Thyroid gland (tissue), 4 donors: Measurements from ENCODE around the gene THBD. TPM values are rescaled to one million over a fixed set of nuclear protein-coding genes. Genes with fewer than 3 reads are reported as not detected.
A peak's percentile ranks its signal among the peaks of the same experiment; 100 is the strongest.

Source experiments
- DNase-seq, 2 donors: peaks; one replicate each; pipeline ENCODE4 v3.0.0-alpha.2; 2019
- H3K27ac ChIP-seq, 3 donors: fragments of 200-600 bp; sonication (generic); 1 replicate in 2 of 3; 2 replicates in 1 of 3; pipeline ENCODE4 v1.5.1; 2016 to 2019; ENCODE audit warnings: mild to moderate bottlenecking in 1 of 3, moderate library complexity in 1 of 3
- H3K27me3 ChIP-seq: fragments of 200-600 bp; sonication (generic); one replicate; pipeline ENCODE4 v1.5.1; 2019
- H3K36me3 ChIP-seq, 2 donors: fragments of 200-600 bp; sonication (generic); one replicate each; pipeline ENCODE4 v1.5.1; 2016 to 2019
- H3K4me1 ChIP-seq, 2 donors: fragments of 200-600 bp; sonication (generic); one replicate each; pipeline ENCODE4 v1.5.1; 2017 to 2019
- H3K4me3 ChIP-seq, 3 donors: fragments of 200-600 bp; sonication (generic); replicated peaks in 1 of 3; 1 replicate in 2 of 3; 2 replicates in 1 of 3; pipeline ENCODE4 v1.5.1; 2016; ENCODE audit warnings: mild to moderate bottlenecking in 1 of 3
- H3K9me3 ChIP-seq: fragments of 200-600 bp; sonication (generic); one replicate; pipeline ENCODE4 v1.5.1; 2017
- CTCF ChIP-seq, 6 experiments: fragments of 200-600 bp in 3 of 6; fragments of 450-650 bp in 3 of 6; sonication (generic) in 3 of 6; IDR thresholded peaks; one replicate each; pipeline ENCODE4 v1.5.1; 2016 to 2019; ENCODE audit warnings: antibody characterized with exemption in 6 of 6, mild to moderate bottlenecking in 2 of 6, inconsistent platforms in 1 of 6, moderate library complexity in 1 of 6
- POLR2A ChIP-seq, 2 donors: fragments of 450-650 bp; IDR thresholded peaks; one replicate each; pipeline ENCODE4 v1.6.1; 2017; ENCODE audit warnings: antibody characterized with exemption in 2 of 2, mild to moderate bottlenecking in 2 of 2, moderate library complexity in 1 of 2
- WGBS, 2 donors: methylation state at CpG; one replicate each; pipeline ENCODE4 v1.1.5; 2017; 5-methylcytosine and 5-hydroxymethylcytosine counted together
- intact Hi-C: fragments of 100-400 bp; cut with DNase I; formaldehyde crosslinking; loops from one replicate; pipeline ENCODE4 v1.15.1; 2023
- total RNA-seq, 4 donors: library from RNA; depleted of rRNA; stranded (reverse); fragments of >200 nt; gene quantifications; one replicate each; pipeline ENCODE4 v1.2.3, GENCODE V29; 2016

THBD gene
- total RNA-seq, 4 donors from 2014 or later: 30.4 to 78.5 (median 72.2) TPM

DNA sequence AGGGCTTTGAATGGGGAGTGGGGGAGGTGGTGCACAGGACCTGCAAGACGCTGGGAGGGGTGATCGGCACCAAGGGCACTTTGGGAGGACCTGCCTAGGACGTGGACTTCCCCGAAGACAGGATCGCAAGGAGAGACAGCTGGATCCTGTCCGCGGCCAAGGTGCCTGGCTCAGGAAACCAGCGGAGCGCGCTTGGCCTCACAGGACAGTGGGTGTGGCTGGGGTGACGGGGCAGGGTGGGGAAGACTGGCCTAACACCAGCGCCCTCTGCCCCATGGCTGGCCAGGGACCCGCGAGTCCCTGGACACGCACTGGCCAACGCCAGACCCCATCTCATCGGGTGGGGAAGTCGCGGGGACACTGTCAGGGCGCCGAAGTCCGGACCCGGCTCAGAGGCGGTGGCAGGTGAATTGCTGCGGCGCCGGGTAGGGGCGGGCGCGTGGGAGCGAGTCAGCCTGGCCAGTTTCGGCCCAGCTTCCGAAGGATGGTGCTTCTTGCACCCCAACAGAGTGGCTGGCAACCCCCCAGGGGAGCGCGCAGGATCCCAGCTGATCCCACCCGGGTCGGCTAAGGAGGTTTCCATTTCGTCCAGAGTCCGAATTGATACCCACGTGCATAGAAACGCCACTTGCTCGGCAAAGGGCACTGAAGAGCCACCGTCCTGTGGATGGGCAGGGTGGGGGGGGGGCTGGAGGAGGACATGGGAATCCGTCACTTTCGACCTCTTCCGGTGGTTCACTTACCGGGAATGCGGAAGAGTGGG is 785 bp upstream of the THBD start:
- peak overlapping the region in 2 of 3 donors; percentile 26 to 53 for H3K4me3 ChIP-seq
- no peaks in the 10 kb centered on the region for H3K36me3 ChIP-seq
- intact Hi-C loops: no loop called here
- peaks cover 24 to 47% of the 10 kb centered on the region in 2 donors for H3K4me1 ChIP-seq
- peak overlapping the region; percentile 57 to 88 (median 85) for H3K27ac ChIP-seq
- 1 to 3% methylated on average over 7 to 38 of the region's 48 CpGs for WGBS, 2 donors
- no peaks in the 10 kb centered on the region for H3K9me3 ChIP-seq
- TF ChIP-seq POLR2A (IDR thresholded peaks at IDR 0.05) (no peak), CTCF (IDR thresholded peaks at IDR 0.05) (no peak)
- no peaks in the 10 kb centered on the region for H3K27me3 ChIP-seq
- peak; percentile 44 to 59 for DNase-seq

DNA sequence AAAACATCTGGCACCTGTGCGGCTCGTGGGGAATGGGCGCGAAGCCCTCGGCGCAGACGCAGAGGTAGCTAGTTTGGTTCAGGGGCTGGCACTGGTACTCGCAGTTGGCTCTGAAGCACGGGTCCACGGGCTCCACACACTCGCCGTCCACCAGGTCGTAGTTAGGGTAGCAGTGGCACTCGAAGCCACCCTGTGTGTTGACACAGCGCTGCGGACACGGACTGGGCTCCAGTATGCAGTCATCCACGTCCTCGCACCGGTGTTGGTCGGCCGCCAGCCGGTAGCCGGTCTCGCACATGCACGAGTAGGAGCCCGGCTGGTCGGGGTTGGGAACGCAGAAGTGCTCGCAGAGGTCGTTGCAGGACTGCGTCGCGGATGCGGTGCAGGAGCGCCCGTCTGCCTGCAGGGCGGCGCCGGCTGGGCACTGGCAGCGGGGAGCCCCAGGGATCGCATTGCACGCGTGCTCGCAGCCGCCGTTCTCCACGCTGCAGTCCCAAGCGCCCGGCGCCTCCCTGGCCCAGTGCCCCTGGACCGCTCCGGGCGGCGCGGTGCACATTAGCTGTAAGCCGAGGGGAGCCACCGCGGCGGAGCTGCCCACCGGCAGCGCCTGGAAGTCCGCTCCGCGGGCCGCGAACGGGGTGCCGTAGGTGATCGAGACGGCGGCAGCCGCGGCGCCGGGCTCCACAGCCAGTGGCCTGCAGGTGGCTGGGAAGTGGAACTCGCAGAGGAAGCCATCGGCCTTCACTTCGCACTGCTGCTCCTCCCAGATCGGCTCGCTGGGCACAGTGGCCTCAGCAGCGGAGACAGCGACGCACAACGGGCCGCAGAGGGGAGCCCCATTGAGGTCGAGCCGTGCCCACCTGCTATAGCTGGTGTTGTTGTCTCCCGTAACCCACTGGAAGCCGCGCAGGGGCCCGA is 930 bp downstream of the THBD start:
- DNase-seq: peak; percentile 88 to 89
- Histone ChIP-seq H3K27me3 (no peaks in the 10 kb centered on the region), H3K27ac (peak overlapping the region; percentile 57 to 88 (median 85)), H3K4me1 (peaks cover 24 to 47% of the 10 kb centered on the region in 2 donors), H3K36me3 (no peaks in the 10 kb centered on the region), H3K4me3 (peak overlapping the region in 2 of 3 donors; percentile 29 to 53), H3K9me3 (no peaks in the 10 kb centered on the region)
- TF ChIP-seq POLR2A (IDR thresholded peaks at IDR 0.05) (no peak), CTCF (IDR thresholded peaks at IDR 0.05) (peak in 4 of 6 experiments; percentile 20 to 52 (median 34))
- 3 to 35% methylated on average over 2 to 30 of the region's 92 CpGs for WGBS, 2 donors
- intact Hi-C loops: loop anchor here (10.0 kb wide), 1 partner anchor 296 kb away; no protein-coding TSS in a partner anchor

- intact Hi-C loops: loop anchor here (10.0 kb wide), 1 partner anchor 297 kb away; no protein-coding TSS in a partner anchor
- Histone ChIP-seq H3K36me3 (no peaks in the 10 kb centered on the region), H3K27me3 (no peaks in the 10 kb centered on the region), H3K9me3 (no peaks in the 10 kb centered on the region), H3K4me1 (peaks cover 24 to 47% of the 10 kb centered on the region in 2 donors), H3K27ac (peak overlapping the region; percentile 57 to 88 (median 85)), H3K4me3 (peak overlapping the region in 2 of 3 donors; percentile 25 to 53)
- WGBS, 2 donors: 18 to 21% methylated on average over 21 to 42 of the region's 47 CpGs
- TF ChIP-seq CTCF (IDR thresholded peaks at IDR 0.05) (no peak), POLR2A (IDR thresholded peaks at IDR 0.05) (no peak)
- peak; percentile 27 to 31 for DNase-seq
Observed at GRCh38 chr20:23047738-23048214, 1.7 kb downstream of the THBD start.

DNA sequence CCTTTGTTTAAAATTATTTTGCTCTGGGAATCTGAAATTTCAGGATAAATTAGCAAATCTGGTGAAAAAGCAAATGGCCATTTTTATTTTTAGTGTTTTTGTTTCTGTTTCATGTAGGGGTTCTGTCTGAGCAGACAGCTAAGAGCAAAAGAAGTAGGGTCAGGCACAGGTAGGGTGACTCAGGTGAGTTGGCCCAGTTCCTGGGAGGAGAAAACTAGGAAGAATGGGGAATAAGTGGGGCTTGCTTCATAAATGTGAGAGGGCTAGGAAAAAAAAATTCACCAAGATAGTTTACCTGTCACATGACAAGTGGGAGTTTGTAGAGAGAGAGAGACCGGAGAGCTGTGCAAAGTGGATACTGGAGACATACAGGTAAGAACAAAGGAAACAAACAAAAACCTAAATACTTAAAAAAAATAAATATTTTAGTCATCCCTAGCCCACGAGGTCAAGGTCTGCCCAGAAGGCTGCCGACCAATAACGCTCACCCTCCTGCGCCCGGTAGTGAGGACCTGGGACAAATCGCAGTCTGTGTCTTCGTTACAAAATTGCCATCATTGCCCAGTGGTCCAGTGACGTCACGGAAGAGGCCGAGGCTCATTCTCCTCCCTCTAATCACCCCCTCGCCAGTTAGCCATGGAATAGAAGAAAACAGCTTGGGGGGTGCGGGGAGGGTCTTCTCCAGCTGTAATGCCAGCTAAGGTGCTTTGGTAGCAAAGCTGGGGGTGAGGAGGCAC is 2.3 kb downstream of the THBD start:
- no peak for TF ChIP-seq POLR2A (IDR thresholded peaks at IDR 0.05)
- no peak for TF ChIP-seq CTCF (IDR thresholded peaks at IDR 0.05)
- WGBS, 2 donors: 44 to 53% methylated on average over 13 of the region's 13 CpGs
- intact Hi-C loops: loop anchor here (10.0 kb wide), 1 partner anchor 298 kb away; no protein-coding TSS in a partner anchor
- Histone ChIP-seq H3K4me3 (peak overlapping the region in 2 of 3 donors; percentile 3 to 53), H3K27ac (peak overlapping the region; percentile 11 to 88 (median 85)), H3K9me3 (no peaks in the 10 kb centered on the region), H3K4me1 (peaks cover 24 to 47% of the 10 kb centered on the region in 2 donors), H3K27me3 (no peaks in the 10 kb centered on the region), H3K36me3 (no peaks in the 10 kb centered on the region)
- peak; percentile 69 to 70 for DNase-seq
